Activated CD4-positive, alpha-beta T cell treated with anti-CD3 and anti-CD28 coated beads, Interleukin-2, amount 50 U/mL, for 16 hours (primary cell): ENCODE measurements around the gene PTCH2.
"Not testable (repeated sequence)": the region's sequence is repeated elsewhere in the genome, so short reads cannot be mapped to it uniquely, and the experiment has no call there.

Source experiments
- DNase-seq: peaks from one replicate; pipeline ENCODE4 v3.0.0-alpha.2; 2020

Gene PTCH2

DNA sequence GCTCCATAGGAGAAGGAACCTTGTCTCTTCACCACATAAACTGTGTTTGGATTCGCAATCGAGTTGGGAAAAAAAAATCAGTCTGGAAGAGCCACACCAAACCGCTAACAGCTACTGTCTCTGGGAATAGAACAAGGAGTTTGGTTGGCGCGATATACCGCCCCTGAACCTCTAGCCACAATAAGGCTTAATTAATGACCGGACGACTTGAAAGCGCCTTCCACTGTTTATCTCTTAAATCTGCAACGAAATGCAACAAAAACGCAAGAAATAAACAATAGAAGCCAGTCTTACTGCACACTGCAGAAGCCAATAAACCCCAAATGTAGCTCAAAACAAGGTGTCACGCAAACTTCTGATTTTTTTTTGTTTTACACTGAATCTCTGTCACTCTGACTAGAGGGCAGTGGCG lies 23.9 kb downstream of the PTCH2 start:
- no peak for DNase-seq

DNA sequence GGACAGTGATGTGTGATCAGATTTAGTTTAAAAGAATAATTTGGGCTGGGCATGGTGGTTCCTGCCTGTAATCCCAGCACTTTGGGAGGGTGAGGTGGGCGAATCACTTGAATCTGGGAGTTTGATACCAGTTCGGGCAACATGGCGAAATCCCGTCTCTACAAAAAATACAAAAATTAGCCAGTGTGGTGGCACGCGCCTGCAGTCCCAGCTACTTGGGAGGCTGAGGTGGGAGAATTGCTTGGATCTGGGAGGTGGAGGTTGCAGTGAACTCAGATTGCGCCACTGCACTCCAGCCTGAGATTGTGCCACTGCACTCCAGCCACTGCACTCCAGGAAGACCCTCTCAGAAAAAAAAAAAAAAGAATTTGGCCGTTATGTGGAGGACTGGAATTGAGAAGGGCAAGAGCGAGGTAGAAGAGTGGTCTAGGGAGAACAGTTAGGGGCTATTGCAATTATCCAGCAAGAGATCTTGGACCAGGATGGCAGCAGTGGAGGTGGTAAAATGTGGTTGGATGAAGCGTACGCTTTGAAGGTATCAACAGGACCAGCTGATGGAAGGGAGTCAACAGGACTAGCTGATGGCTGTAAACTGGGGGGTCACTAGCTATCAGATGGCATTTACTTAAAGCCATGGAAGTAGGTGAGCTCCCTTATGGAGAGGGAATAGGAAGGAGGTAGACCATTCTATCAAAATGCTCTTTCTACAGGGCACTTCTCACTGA lies 25.1 kb downstream of the PTCH2 start:
- no peak for DNase-seq

GRCh38 chr1:44817307-44817706 lies 25.7 kb downstream of the PTCH2 start:
- no peak for DNase-seq

DNA sequence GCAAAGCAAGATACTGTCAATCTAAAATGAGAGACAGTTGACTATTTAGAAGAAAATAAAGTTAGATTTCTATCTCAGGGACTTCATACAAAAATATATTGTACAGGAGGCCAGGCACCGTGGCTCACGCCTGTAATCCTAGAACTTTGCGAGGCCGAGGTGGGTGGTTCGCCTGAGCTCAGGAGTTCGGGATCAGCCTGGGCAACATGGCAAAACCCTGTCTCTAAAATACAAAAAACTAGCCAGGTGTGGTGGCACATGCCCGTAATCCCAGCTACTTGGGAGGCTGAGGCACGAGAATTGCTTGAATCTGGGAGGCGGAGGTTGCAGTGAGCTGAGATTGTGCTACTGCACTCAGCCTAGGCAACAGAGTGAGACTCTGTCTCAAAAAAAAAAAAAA lies 27.1 kb downstream of the PTCH2 start:
- DNase-seq, result not testable (repeated sequence)

DNA sequence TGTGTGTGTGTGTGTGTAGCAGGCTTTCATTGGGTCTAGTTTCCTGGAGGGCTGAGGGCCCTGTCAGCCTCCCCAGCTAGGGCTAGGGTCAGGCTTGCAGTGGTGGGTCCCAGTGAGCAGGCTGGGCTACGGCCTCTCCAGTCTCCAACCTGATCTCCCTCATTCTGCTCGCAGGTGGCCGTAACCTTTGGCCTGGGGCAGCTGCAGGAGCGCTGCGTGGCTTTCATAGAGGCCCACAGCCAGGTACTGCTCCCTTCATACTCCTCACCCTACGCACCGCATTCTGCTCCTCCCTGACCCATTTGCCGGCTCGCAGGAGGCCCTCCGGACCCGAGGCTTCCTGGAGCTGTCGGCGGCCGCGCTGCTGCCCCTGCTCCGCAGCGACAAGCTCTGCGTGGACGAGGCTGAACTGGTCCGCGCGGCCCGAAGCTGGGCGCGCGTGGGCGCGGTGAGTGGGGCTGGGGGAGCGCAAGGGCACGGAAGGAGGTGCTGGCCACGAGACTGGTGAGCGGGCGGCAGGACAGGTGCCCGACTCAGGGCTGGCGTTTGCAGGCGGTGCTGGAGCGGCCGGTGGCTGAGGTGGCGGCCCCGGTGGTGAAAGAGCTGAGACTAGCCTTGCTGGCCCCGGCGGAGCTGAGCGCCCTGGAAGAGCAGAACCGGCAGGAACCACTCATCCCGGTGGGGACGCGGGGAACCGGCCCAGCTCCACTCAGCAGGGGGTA lies 30.1 kb downstream of the PTCH2 start:
- no peak for DNase-seq

- no peak for DNase-seq
Observed at GRCh38 chr1:44811234-44811633, 31.8 kb downstream of the PTCH2 start.

DNA sequence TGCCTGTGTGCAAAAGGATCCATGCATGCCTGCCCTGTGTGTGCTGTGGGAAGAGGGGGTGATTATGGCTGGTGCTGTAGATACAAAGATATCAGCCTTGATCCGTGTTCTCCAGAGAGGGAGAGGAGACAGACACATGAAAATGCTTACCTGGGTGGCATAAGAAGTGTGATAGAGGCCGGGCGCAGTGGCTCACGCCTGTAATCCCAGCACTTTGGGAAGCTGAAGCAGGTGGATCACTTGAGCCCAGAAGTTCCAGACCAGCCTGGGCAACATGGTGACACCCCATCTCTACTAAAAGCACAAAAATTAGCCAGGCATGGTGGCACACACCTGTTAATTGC lies 32.3 kb downstream of the PTCH2 start:
- DNase-seq, result not testable (repeated sequence)

GRCh38 chr1:44810101-44810761 lies 32.8 kb downstream of the PTCH2 start:
- DNase-seq, result peak; percentile 39

DNA sequence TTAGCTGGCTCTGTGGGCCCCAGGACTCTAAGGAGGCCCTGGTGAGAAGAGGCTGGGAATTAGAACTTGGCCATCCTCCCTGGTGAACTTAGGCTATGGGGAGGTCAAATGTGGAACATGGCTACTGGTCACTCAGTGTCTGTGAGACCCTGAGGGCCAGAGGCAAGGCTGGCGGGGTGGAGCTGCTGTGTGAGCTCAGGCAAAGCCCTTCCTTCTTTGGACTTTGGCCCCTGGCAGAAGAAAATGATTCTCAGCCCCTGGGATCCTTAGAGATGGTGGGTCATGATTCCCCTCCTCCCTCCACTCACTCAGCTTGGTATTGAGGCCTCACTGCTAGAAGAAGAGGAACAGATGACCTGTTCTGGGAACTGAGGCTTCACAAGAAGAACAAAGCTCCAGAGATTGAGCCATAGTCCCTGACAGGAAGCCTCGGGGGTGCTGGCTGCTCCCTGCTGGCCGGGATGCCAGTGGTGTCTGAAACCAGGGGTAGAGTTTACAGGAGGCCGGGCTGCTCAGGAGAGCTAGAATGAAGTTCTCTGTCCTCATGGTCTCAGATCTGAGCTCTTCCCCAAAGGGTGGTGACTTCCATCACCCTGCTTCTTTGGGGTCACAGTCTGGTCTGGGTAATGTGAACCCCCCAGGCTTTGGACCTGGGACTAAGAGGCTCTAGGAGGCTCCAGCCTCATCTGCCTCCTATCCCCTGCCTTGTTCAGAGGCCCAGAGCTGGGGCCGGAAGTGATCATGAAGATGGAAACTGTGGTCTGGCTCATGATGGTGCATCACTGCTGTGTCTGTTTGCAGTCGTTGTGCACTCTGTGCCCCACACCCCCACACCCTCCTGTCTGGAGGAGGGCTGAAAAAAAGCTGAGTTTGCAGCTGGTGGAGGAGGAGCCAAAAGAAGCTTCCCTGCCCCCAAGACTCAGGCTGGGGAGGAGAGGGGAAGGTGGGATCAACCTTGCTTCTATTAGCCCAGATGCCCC lies 33.8 kb downstream of the PTCH2 start:
- DNase-seq, result peak; percentile 97

GRCh38 chr1:44808063-44808937 lies 34.8 kb downstream of the PTCH2 start, which contains the start of gene BTBD19:
Gene BTBD19, plus strand, starts transcription at chr1:44808523. Its CDS starts 298 bp downstream, at chr1:44808821.
- DNase-seq, result peak; percentile 78

DNA sequence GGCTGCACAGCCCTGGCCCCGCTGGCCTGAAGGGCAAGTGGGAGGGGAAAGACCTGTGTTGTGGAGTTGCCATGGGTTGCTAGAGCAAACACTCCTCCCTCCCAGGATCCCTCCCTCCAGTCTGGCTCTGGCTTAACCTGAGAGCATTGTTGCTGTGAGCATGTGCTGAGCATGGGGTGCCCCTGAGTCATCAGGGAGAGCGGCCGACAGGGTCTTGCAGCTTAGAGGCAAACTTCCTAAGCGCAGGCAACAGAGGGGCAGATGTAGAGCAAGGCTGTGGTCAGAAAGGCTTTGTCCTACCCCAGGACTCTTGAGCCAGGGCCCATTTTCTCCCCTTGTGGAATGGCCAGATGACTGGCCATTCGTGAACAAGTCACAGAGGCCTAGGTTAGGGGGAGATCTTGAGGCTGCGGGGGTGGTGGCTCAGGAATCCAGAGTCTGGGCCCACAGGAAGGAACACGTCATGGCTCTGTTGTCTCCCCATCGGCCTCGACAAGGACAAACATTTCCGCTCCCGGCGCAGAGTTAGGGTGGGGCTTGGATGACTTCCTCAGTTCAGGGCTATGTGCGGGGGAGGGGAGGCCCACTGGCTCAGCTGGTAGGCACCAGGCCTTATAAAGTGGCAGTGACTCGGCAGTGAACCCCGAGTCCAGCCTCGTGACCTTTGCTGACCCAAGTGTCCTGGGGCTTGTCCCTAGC lies 35.5 kb downstream of the PTCH2 start:
- DNase-seq, result peak; percentile 93

GRCh38 chr1:44806704-44807363 lies 36.2 kb downstream of the PTCH2 start, which contains the start of gene DYNLT4:
Gene DYNLT4, minus strand, starts transcription at chr1:44807351. Its CDS starts 683 bp downstream, at chr1:44806668.
- no peak for DNase-seq

GRCh38 chr1:44806025-44806703 lies 36.9 kb downstream of the PTCH2 start:
- no peak for DNase-seq

DNA sequence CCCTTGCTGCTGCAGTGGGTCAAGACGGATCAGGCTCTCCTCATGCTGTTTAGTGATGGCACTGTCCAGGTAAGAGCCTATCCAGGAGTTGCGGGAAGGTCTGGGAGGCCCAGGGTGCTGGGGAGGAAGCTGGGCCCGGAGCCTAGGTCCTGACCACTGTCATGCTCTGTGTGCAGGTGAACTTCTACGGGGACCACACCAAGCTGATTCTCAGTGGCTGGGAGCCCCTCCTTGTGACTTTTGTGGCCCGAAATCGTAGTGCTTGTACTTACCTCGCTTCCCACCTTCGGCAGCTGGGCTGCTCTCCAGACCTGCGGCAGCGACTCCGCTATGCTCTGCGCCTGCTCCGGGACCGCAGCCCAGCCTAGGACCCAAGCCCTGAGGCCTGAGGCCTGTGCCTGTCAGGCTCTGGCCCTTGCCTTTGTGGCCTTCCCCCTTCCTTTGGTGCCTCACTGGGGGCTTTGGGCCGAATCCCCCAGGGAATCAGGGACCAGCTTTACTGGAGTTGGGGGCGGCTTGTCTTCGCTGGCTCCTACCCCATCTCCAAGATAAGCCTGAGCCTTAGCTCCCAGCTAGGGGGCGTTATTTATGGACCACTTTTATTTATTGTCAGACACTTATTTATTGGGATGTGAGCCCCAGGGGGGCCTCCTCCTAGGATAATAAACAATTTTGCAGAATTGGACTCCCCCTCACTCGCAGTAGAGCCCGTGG lies 37.6 kb downstream of the PTCH2 start:
- no peak for DNase-seq

GRCh38 chr1:44803312-44804095 lies 39.5 kb downstream of the PTCH2 start:
- DNase-seq, result no peak

- DNase-seq, result no peak
Observed at GRCh38 chr1:44803062-44803311, 40.1 kb downstream of the PTCH2 start.

GRCh38 chr1:44802306-44803061 lies 40.6 kb downstream of the PTCH2 start:
- DNase-seq, result no peak
